IMR-90 (cell line): ENCODE data around the gene TAF11L12. TPM values are rescaled to one million over a fixed set of nuclear protein-coding genes. Genes with fewer than 3 reads are reported as not detected.
"Not testable (repeated sequence)": the region's sequence is repeated elsewhere in the genome, so short reads cannot be mapped to it uniquely, and the experiment has no call there.

Experiments
- ATAC-seq: fragments of 200-7000 bp; cut with Tn5 transposase; 2 replicates; pipeline ENCODE4 v1.9.1; 2020; ENCODE audit warnings: low read depth, mild to moderate bottlenecking, moderate library complexity
- BruUV-seq: library from RNA; stranded (reverse); fragments of 400-500 nt; replicated peaks from 2 replicates; lab custom pipeline; 2021; lab: Mats Ljungman, UMichigan
- CTCF ChIA-PET: fragments of 300-600 bp; formaldehyde crosslinking; extraction: SDS; loops from one replicate; lab custom pipeline; 2021; ENCODE audit warnings: antibody characterized with exemption; lab: Yijun Ruan, JAX
- POLR2A ChIA-PET: fragments of 300-600 bp; sonication (Branson Sonifier 250); formaldehyde crosslinking; loops from one replicate; lab custom pipeline; 2022; ENCODE audit warnings: antibody characterized with exemption; ENCODE audit not compliant: unreplicated experiment; lab: Charles Lee
- DNase-seq: peaks from one replicate; pipeline ENCODE4 v3.0.0; 2013
- H2AFZ ChIP-seq: replicated peaks from 2 replicates; pipeline ENCODE3; 2013; ENCODE audit warnings: low read length, mild to moderate bottlenecking; ENCODE audit not compliant: poor library complexity
- H2AK5ac ChIP-seq: 2 replicates; pipeline ENCODE4 v1.6.1; 2013; ENCODE audit warnings: low read depth, low read length, inconsistent platforms
- H2AK9ac ChIP-seq: replicated peaks from 2 replicates; pipeline ENCODE3; 2013; ENCODE audit warnings: mild to moderate bottlenecking, low read depth, low read length, moderate library complexity; ENCODE audit not compliant: poor library complexity
- H2BK120ac ChIP-seq: 2 replicates; pipeline ENCODE4 v1.6.1; 2013; ENCODE audit warnings: low read depth, low read length, inconsistent platforms
- H2BK15ac ChIP-seq: 3 replicates; pipeline ENCODE4 v1.6.1; 2013; ENCODE audit warnings: low read depth, low read length, inconsistent platforms
- H2BK20ac ChIP-seq: 2 replicates; pipeline ENCODE4 v1.6.1; 2013; ENCODE audit warnings: low read depth, mild to moderate bottlenecking, inconsistent platforms, low read length, moderate library complexity
- H2BK5ac ChIP-seq: 2 replicates; pipeline ENCODE4 v1.6.1; 2013; ENCODE audit warnings: mild to moderate bottlenecking, low read depth, low read length, inconsistent platforms; ENCODE audit not compliant: poor library complexity, severe bottlenecking
- H3K14ac ChIP-seq: replicated peaks from 2 replicates; pipeline ENCODE4 v1.6.1; 2013; ENCODE audit warnings: low read depth, low read length, inconsistent platforms
- H3K18ac ChIP-seq: 2 replicates; pipeline ENCODE4 v1.6.1; 2013; ENCODE audit warnings: low read depth, low read length, control low read depth
- H3K23ac ChIP-seq: 2 replicates; pipeline ENCODE4 v1.6.1; 2013; ENCODE audit warnings: low read depth, low read length, inconsistent platforms
- H3K27ac ChIP-seq: 2 replicates; pipeline ENCODE4 v1.5.1; 2013; ENCODE audit warnings: mild to moderate bottlenecking, control low read depth, low read length; ENCODE audit not compliant: insufficient read depth
- H3K27me3 ChIP-seq: 2 replicates; pipeline ENCODE4 v1.6.1; 2013; ENCODE audit warnings: low read length; ENCODE audit not compliant: control insufficient read depth, insufficient read depth
- H3K36me3 ChIP-seq: 2 replicates; pipeline ENCODE4 v1.6.1; 2013; ENCODE audit warnings: low read length, mixed read lengths; ENCODE audit not compliant: control insufficient read depth, insufficient read depth
- H3K4ac ChIP-seq: 2 replicates; pipeline ENCODE4 v1.6.1; 2013; ENCODE audit warnings: low read depth, low read length, inconsistent platforms
- H3K4me1 ChIP-seq: 2 replicates; pipeline ENCODE4 v1.6.1; 2013; ENCODE audit warnings: low read length, mixed read lengths; ENCODE audit not compliant: control insufficient read depth, insufficient read depth
- H3K4me2 ChIP-seq: 2 replicates; pipeline ENCODE4 v1.6.1; 2013; ENCODE audit warnings: low read depth, mild to moderate bottlenecking, control low read depth, low read length, moderate library complexity
- H3K4me3 ChIP-seq: 2 replicates; pipeline ENCODE4 v1.5.1; 2013; ENCODE audit warnings: low read depth, mild to moderate bottlenecking, control low read depth, low read length, moderate library complexity; ENCODE audit not compliant: insufficient read depth
- H3K56ac ChIP-seq: 2 replicates; pipeline ENCODE4 v1.6.1; 2013; ENCODE audit warnings: low read length, inconsistent platforms; ENCODE audit not compliant: insufficient read depth; ENCODE audit errors: extremely low read depth
- H3K79me1 ChIP-seq, 2 experiments: 2 replicates each; pipeline ENCODE4 v1.6.1; 2013; ENCODE audit warnings: low read length in 2 of 2, inconsistent platforms in 1 of 2, low read depth in 1 of 2
- H3K9ac ChIP-seq: 2 replicates; pipeline ENCODE4 v1.6.1; 2013; ENCODE audit warnings: low read depth, low read length, control low read depth
- H3K9me1 ChIP-seq: 2 replicates; pipeline ENCODE4 v1.6.1; 2013; ENCODE audit warnings: low read length, inconsistent platforms; ENCODE audit not compliant: insufficient read depth
- H3K9me3 ChIP-seq: 2 replicates; pipeline ENCODE4 v1.6.1; 2013; ENCODE audit warnings: low read length; ENCODE audit not compliant: control insufficient read depth, insufficient read depth
- H4K20me1 ChIP-seq: 2 replicates; pipeline ENCODE4 v1.6.1; 2013; ENCODE audit warnings: low read length, inconsistent platforms; ENCODE audit not compliant: insufficient read depth
- H4K5ac ChIP-seq: 2 replicates; pipeline ENCODE4 v1.6.1; 2013; ENCODE audit warnings: mild to moderate bottlenecking, low read depth, low read length, control low read depth
- H4K8ac ChIP-seq, 2 experiments: 2 replicates each; pipeline ENCODE4 v1.6.1; 2013; ENCODE audit warnings: low read depth in 2 of 2, low read length in 2 of 2, control low read depth in 1 of 2, inconsistent platforms in 1 of 2
- H4K91ac ChIP-seq: 2 replicates; pipeline ENCODE4 v1.6.1; 2013; ENCODE audit warnings: low read depth, low read length, inconsistent platforms; ENCODE audit not compliant: insufficient read depth
- WGBS, 2 experiments: methylation state at CpG; one replicate each; pipeline versions ENCODE4 v1.1.5 to v1.1.7; 2013; ENCODE audit warnings: missing lambda C conversion rate in 2 of 2; ENCODE audit not compliant: insufficient read length in 1 of 2; ENCODE audit errors: extremely low coverage in 2 of 2; 5-methylcytosine and 5-hydroxymethylcytosine counted together
- dilution Hi-C: fragments of 300-500 bp; cut with HindIII; formaldehyde crosslinking; loops from one replicate; pipeline ENCODE4 v1.14.3; 2018; ENCODE audit warnings: low sequenced_read_pairs; ENCODE audit not compliant: unreplicated experiment
- in situ Hi-C: fragments of 300-500 bp; cut with MboI; formaldehyde crosslinking; loops from 3 replicates; pipeline ENCODE4 v1.14.3; 2019; ENCODE audit warnings: low sequenced_read_pairs, inconsistent platforms, mixed read lengths
- intact Hi-C: fragments of 100-400 bp; cut with micrococcal nuclease; formaldehyde crosslinking; loops from 2 replicates; pipeline ENCODE4 v1.10.0; 2022
- polyA plus RNA-seq, 3 experiments: library from polyadenylated mRNA; depleted of rRNA; stranded (reverse); fragments of >200 nt; gene quantifications; 2 replicates each; pipeline ENCODE4 v1.2.3, GENCODE V29; 2012; ENCODE audit warnings: low replicate concordance in 1 of 3
- total RNA-seq: library from RNA; depleted of rRNA; stranded (reverse); fragments of >200 nt; gene quantifications from 2 replicates; pipeline ENCODE4 v1.2.3, GENCODE V29; 2012

The TAF11L12 gene
- total and polyA plus RNA-seq, 2 of the 4 experiments (the other 2 are of a cell fraction): not detected

GRCh38 chr5:17649232-17649631, 39.0 kb downstream of the TAF11L12 start:
- H3K14ac ChIP-seq, H2BK20ac ChIP-seq, BruUV-seq, ATAC-seq, H3K4ac ChIP-seq, dilution Hi-C loops, H2BK15ac ChIP-seq, in situ Hi-C loops, H4K91ac ChIP-seq, H3K79me1 ChIP-seq, H2AFZ ChIP-seq, H3K27me3 ChIP-seq, DNase-seq, H3K23ac ChIP-seq, H2AK9ac ChIP-seq, H4K8ac ChIP-seq, H3K56ac ChIP-seq, H3K36me3 ChIP-seq, H3K9ac ChIP-seq, H3K27ac ChIP-seq, H3K4me2 ChIP-seq, H4K5ac ChIP-seq, H3K4me1 ChIP-seq, H2BK5ac ChIP-seq, H4K20me1 ChIP-seq, H2BK120ac ChIP-seq, H3K4me3 ChIP-seq, H2AK5ac ChIP-seq, CTCF ChIA-PET, POLR2A ChIA-PET, H3K9me1 ChIP-seq, H3K9me3 ChIP-seq, H3K18ac ChIP-seq: not testable (repeated sequence)
- intact Hi-C loops: loop anchor here (10.0 kb wide), 1 partner anchor 364 kb away; no protein-coding TSS in a partner anchor
- 95% methylated on average over 4 of the region's 10 CpGs; no CpG with 5 or more reads in 1 of the 2 experiments for WGBS, 2 experiments

GRCh38 chr5:17655201-17655759, 45.1 kb downstream of the TAF11L12 start:
- intact Hi-C loops, H3K23ac ChIP-seq, in situ Hi-C loops, H3K56ac ChIP-seq, H3K9me1 ChIP-seq, H3K9me3 ChIP-seq, H3K4me3 ChIP-seq, H3K36me3 ChIP-seq, H3K27ac ChIP-seq, H3K18ac ChIP-seq, CTCF ChIA-PET, H3K27me3 ChIP-seq, H2BK20ac ChIP-seq, POLR2A ChIA-PET, H4K91ac ChIP-seq, H2AK5ac ChIP-seq, H2BK15ac ChIP-seq, H3K4me2 ChIP-seq, H2BK120ac ChIP-seq, H2AK9ac ChIP-seq, H4K8ac ChIP-seq, ATAC-seq, H4K20me1 ChIP-seq, H3K14ac ChIP-seq, H2AFZ ChIP-seq, DNase-seq, H3K4me1 ChIP-seq, H2BK5ac ChIP-seq, BruUV-seq, H3K4ac ChIP-seq, H3K79me1 ChIP-seq, dilution Hi-C loops, H4K5ac ChIP-seq, H3K9ac ChIP-seq: not testable (repeated sequence)
- WGBS, 2 experiments: 94% methylated on average over 10 of the region's 32 CpGs; no CpG with 5 or more reads in 1 of the 2 experiments
